Right lobe of liver (tissue), 5 donors: ENCODE results near the gene OR1L1. TPM values are rescaled to one million over a fixed set of nuclear protein-coding genes. Genes with fewer than 3 reads are reported as not detected.

ENCODE experiments used
- total RNA-seq, 6 experiments: library from RNA; depleted of rRNA in 2 of 6; stranded (reverse); fragments of >200 nt in 2 of 6; fragmentation: NEBNext Ultra II Directional in 3 of 6; extraction: Animal tissue kit (Norgen Biotek cat#: 25700) in 3 of 6; gene quantifications; one replicate each; pipeline versions ENCODE4 v1.1.0 to v1.2.4, GENCODE V29; 2016 to 2023
- donor health status: DM: no; HTN: no; CAD: no.
- donor health status: DM: no; HTN: no; CAD: no.
- donor health status: DM: no; HTN: yes; CAD: no.
- donor health status: DM: no; HTN: yes; CAD: no.

The OR1L1 gene
- total RNA-seq, 6 experiments from 2014 or later = not detected

Other genes starting within 250 kb of the OR1L1 start
- not detected for gene OR1J1, start 183.8 kb upstream of the OR1L1 start, total RNA-seq
- gene OR1J2, start 150.9 kb upstream of the OR1L1 start, total RNA-seq = not detected
- gene OR1J4, start 142.6 kb upstream of the OR1L1 start, total RNA-seq = not detected
- gene OR1N1, start 134.4 kb upstream of the OR1L1 start, total RNA-seq = not detected
- gene OR1N2, start 108.6 kb upstream of the OR1L1 start, total RNA-seq = not detected
- gene OR1L8, start 78.3 kb upstream of the OR1L1 start, total RNA-seq = not detected
- not detected for gene OR1Q1, start 47.0 kb upstream of the OR1L1 start, total RNA-seq
- gene OR1B1, start 4.1 kb upstream of the OR1L1 start, total RNA-seq = not detected
- gene OR1L3, start 13.4 kb downstream of the OR1L1 start, total RNA-seq = not detected
- not detected for gene OR1L4, start 62.3 kb downstream of the OR1L1 start, total RNA-seq
- gene OR1L6, start 80.6 kb downstream of the OR1L1 start, total RNA-seq = not detected
- gene OR5C1, start 127.2 kb downstream of the OR1L1 start, total RNA-seq = not detected
- not detected for gene OR1K1, start 138.4 kb downstream of the OR1L1 start, total RNA-seq
- 1 to 10 TPM; 3.5 to 7.5 (median 4.8) TPM for gene PDCL, start 166.9 kb downstream of the OR1L1 start, total RNA-seq
- gene RC3H2, start 243.6 kb downstream of the OR1L1 start, total RNA-seq = 10 to 100 TPM; 14.1 to 20.7 (median 19.4) TPM